Superior temporal gyrus (tissue), 1 donor: ENCODE data around the gene GALNT14.
"Not testable (repeated sequence)": the region's sequence is repeated elsewhere in the genome, so short reads cannot be mapped to it uniquely, and the experiment has no call there.

Experiments used
- DNase-seq: peaks from one replicate; pipeline ENCODE4 v3.0.0-alpha.2; 2016; ENCODE audit errors: extremely low spot score

GALNT14 gene

GRCh38 chr2:30940839-30941238 lies 197.4 kb downstream of the GALNT14 start:
- DNase-seq = no peak

- no peak for DNase-seq
These were observed 198.9 kb downstream of the GALNT14 start for GRCh38 chr2:30939364-30939763.

- peak; percentile 42 for DNase-seq
These were observed 200.0 kb downstream of the GALNT14 start for GRCh38 chr2:30938196-30938595.

GRCh38 chr2:30936977-30937376 lies 201.3 kb downstream of the GALNT14 start:
- DNase-seq = no peak

GRCh38 chr2:30935795-30936194 lies 202.4 kb downstream of the GALNT14 start:
- DNase-seq = no peak

- DNase-seq = peak; percentile 62
These were observed 204.2 kb downstream of the GALNT14 start for GRCh38 chr2:30934066-30934465.

- no peak for DNase-seq
These were observed 204.7 kb downstream of the GALNT14 start for GRCh38 chr2:30933496-30933895.

GRCh38 chr2:30932870-30933269 lies 205.4 kb downstream of the GALNT14 start:
- DNase-seq = no peak

GRCh38 chr2:30931841-30932407 lies 206.3 kb downstream of the GALNT14 start:
- no peak for DNase-seq

- no peak for DNase-seq
These were observed 207.5 kb downstream of the GALNT14 start for GRCh38 chr2:30930716-30931115.

- DNase-seq = no peak
These were observed 210.7 kb downstream of the GALNT14 start for GRCh38 chr2:30927465-30928075.

- DNase-seq = no peak
These were observed 211.6 kb downstream of the GALNT14 start for GRCh38 chr2:30926606-30927005.

- no peak for DNase-seq
These were observed 214.6 kb downstream of the GALNT14 start for GRCh38 chr2:30923623-30924022.

GRCh38 chr2:30920511-30920910 lies 217.7 kb downstream of the GALNT14 start:
- DNase-seq = no peak

- no peak for DNase-seq
These were observed 222.8 kb downstream of the GALNT14 start for GRCh38 chr2:30915486-30915885.

- no peak for DNase-seq
These were observed 223.8 kb downstream of the GALNT14 start for GRCh38 chr2:30914456-30914855.

- no peak for DNase-seq
These were observed 226.2 kb downstream of the GALNT14 start for GRCh38 chr2:30912056-30912455.

- no peak for DNase-seq
These were observed 226.9 kb downstream of the GALNT14 start for GRCh38 chr2:30911327-30911726.

- DNase-seq = no peak
These were observed 227.6 kb downstream of the GALNT14 start for GRCh38 chr2:30910686-30911085.

GRCh38 chr2:30904437-30904836 lies 233.8 kb downstream of the GALNT14 start:
- DNase-seq = not testable (repeated sequence)

- no peak for DNase-seq
These were observed 234.9 kb downstream of the GALNT14 start for GRCh38 chr2:30903326-30903725.

GRCh38 chr2:30900381-30900780 lies 237.9 kb downstream of the GALNT14 start:
- DNase-seq = no peak

GRCh38 chr2:30899516-30900054 lies 238.7 kb downstream of the GALNT14 start:
- no peak for DNase-seq

GRCh38 chr2:30897539-30897938 lies 240.7 kb downstream of the GALNT14 start:
- no peak for DNase-seq
